PC-3 (cell line): ENCODE data around the gene CENPC. TPM values are rescaled to one million over a fixed set of nuclear protein-coding genes. Genes with fewer than 3 reads are reported as not detected.

Experiments used
- ATAC-seq: fragments of 200-7000 bp; cut with Tn5 transposase; 2 replicates; pipeline ENCODE4 v1.9.1; 2020; ENCODE audit warnings: mild to moderate bottlenecking, moderate library complexity
- BruUV-seq: library from RNA; stranded (reverse); fragments of 400-500 nt; replicated peaks from 2 replicates; lab custom pipeline; 2021; lab: Mats Ljungman, UMichigan
- CTCF ChIA-PET: fragments of 300-600 bp; sonication (Branson Sonifier 250); formaldehyde crosslinking; loops from one replicate; lab custom pipeline; 2022; ENCODE audit warnings: antibody characterized with exemption; lab: Charles Lee
- POLR2A ChIA-PET: fragments of 300-600 bp; sonication (Branson Sonifier 250); formaldehyde crosslinking; loops from one replicate; lab custom pipeline; 2022; ENCODE audit warnings: antibody characterized with exemption; ENCODE audit not compliant: unreplicated experiment; lab: Charles Lee
- DNase-seq: peaks from one replicate; pipeline ENCODE4 v3.0.0-alpha.2; 2015
- H2AFZ ChIP-seq: fragments of 300-600 bp; sonication (generic); 2 replicates; pipeline ENCODE4 v1.6.0; 2016; ENCODE audit warnings: antibody characterized with exemption, low read length
- H3F3A ChIP-seq: fragments of 300-600 bp; sonication (generic); one replicate; pipeline ENCODE4 v1.6.0; 2017; ENCODE audit warnings: antibody characterized with exemption, low read length, control low read depth, mild to moderate bottlenecking; ENCODE audit not compliant: unreplicated experiment
- H3K27ac ChIP-seq: fragments of 300-600 bp; sonication (generic); 2 replicates; pipeline ENCODE4 v1.5.1; 2016; ENCODE audit warnings: mild to moderate bottlenecking, low read length
- H3K27me3 ChIP-seq: fragments of 300-600 bp; sonication (generic); 2 replicates; pipeline ENCODE4 v1.6.1; 2016; ENCODE audit warnings: low read length, mixed read lengths
- H3K36me3 ChIP-seq: fragments of 300-600 bp; sonication (generic); 2 replicates; pipeline ENCODE4 v1.6.1; 2016; ENCODE audit warnings: low read depth, mixed run types, low read length, mixed read lengths
- H3K4me1 ChIP-seq: fragments of 300-600 bp; sonication (generic); 2 replicates; pipeline ENCODE4 v1.5.1; 2016; ENCODE audit warnings: low read length; ENCODE audit not compliant: insufficient read depth
- H3K4me2 ChIP-seq: fragments of 300-600 bp; sonication (generic); 2 replicates; pipeline ENCODE4 v1.6.0; 2016; ENCODE audit warnings: low read length
- H3K4me3 ChIP-seq: fragments of 300-600 bp; sonication (generic); 2 replicates; pipeline ENCODE4 v1.5.1; 2016; ENCODE audit warnings: mild to moderate bottlenecking, low read length, mixed read lengths
- H3K79me2 ChIP-seq: fragments of 300-600 bp; sonication (generic); 2 replicates; pipeline ENCODE4 v1.6.1; 2017; ENCODE audit warnings: low read length, mixed read lengths
- H3K9ac ChIP-seq: fragments of 300-600 bp; sonication (generic); 2 replicates; pipeline ENCODE4 v1.6.0; 2016; ENCODE audit warnings: mild to moderate bottlenecking, low read length
- H3K9me2 ChIP-seq: fragments of 300-600 bp; sonication (generic); replicated peaks from 2 replicates; pipeline ENCODE4 v1.6.1; 2016; ENCODE audit warnings: mixed run types, low read length, mixed read lengths
- H3K9me3 ChIP-seq: fragments of 300-600 bp; sonication (generic); 2 replicates; pipeline ENCODE4 v1.6.1; 2016; ENCODE audit warnings: low read length, mixed read lengths
- H4K20me1 ChIP-seq: fragments of 300-600 bp; sonication (generic); 2 replicates; pipeline ENCODE4 v1.6.1; 2016; ENCODE audit warnings: low read length, mixed read lengths
- CTCF ChIP-seq: fragments of 300-600 bp; sonication (generic); conservative IDR thresholded peaks from 2 replicates; pipeline ENCODE4 v1.5.1; 2017; ENCODE audit warnings: antibody characterized with exemption, low read depth, mild to moderate bottlenecking, low read length
- EZH2 ChIP-seq: fragments of 300-600 bp; sonication (generic); IDR thresholded peaks from one replicate; pipeline ENCODE4 v1.6.1; 2017; ENCODE audit warnings: antibody characterized with exemption, mild to moderate bottlenecking, low read length; ENCODE audit not compliant: unreplicated experiment
- EZH2phosphoT487 ChIP-seq: fragments of 300-600 bp; sonication (generic); IDR thresholded peaks from 2 replicates; pipeline ENCODE4 v1.6.1; 2018; ENCODE audit warnings: mild to moderate bottlenecking, antibody characterized with exemption, low read length, borderline replicate concordance
- intact Hi-C: fragments of 100-400 bp; cut with micrococcal nuclease; formaldehyde crosslinking; loops from 2 replicates; pipeline ENCODE4 v1.9.0; 2023
- total RNA-seq: library from RNA; depleted of rRNA; stranded (reverse); fragments of >200 nt; gene quantifications from 2 replicates; pipeline ENCODE4 v1.2.3, GENCODE V29; 2014

The CENPC gene
- total RNA-seq, 1 experiment from 2014 or later, result 10.6 TPM

DNA sequence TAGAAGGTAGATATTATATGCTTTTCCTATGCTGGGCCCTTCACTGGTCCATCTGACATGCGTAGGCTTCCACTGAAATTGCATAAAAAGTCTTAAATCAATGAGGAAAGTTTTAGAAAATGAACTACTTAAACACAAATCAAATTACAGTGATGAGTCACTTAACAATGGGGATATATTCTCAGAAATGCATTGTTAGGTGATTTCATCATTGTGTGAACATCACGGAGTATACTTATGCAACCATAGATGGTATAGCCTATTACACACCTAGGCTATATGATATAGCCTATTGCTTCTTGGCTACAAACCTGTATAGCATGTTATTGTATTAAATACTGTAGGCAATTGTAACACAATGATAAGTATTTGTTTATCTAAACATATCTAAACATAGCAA is 23.5 kb upstream of the CENPC start:
- Histone ChIP-seq H3F3A (no peaks in the 10 kb centered on the region), H3K9me2 (no peaks in the 10 kb centered on the region), H2AFZ (no peak overlapping the region), H3K27me3 (no peaks in the 10 kb centered on the region), H3K4me3 (no peak overlapping the region), H3K4me1 (no peaks in the 10 kb centered on the region), H3K27ac (no peak overlapping the region), H3K9me3 (no peaks in the 10 kb centered on the region), H3K79me2 (no peaks in the 10 kb centered on the region), H3K36me3 (no peaks in the 10 kb centered on the region), H3K4me2 (no peak overlapping the region), H3K9ac (no peak overlapping the region), H4K20me1 (no peaks in the 10 kb centered on the region)
- ATAC-seq (peak; percentile 79), DNase-seq (peak; percentile 54)
- no peak for TF ChIP-seq CTCF
- TF ChIP-seq EZH2, result no peak
- TF ChIP-seq EZH2phosphoT487, result no peak
- ChIA-PET CTCF (no interaction called here), POLR2A (no interaction called here)
- intact Hi-C loops, result no loop called here
- BruUV-seq, result no TSS peak

DNA sequence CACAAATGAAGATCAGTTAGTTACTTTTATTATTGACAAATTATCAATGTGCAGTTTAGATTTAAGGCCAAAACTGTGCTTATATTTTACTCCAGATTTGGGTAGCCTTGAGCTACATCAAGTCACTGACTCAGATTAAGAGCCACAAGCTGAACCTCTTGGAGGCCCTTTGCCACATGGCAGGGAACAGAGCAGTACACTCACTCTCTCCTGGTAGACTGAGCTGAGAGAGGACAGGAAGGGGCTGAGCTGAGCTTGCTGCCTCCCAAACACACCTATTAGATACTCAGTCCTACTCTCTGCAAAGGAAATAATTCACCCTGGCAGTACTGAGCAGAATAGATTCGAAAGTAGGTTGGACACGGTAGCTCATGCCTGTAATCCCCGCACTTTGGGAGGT is 21.0 kb upstream of the CENPC start:
- BruUV-seq, result no TSS peak
- POLR2A ChIA-PET, result no interaction called here
- intact Hi-C loops, result no loop called here

DNA sequence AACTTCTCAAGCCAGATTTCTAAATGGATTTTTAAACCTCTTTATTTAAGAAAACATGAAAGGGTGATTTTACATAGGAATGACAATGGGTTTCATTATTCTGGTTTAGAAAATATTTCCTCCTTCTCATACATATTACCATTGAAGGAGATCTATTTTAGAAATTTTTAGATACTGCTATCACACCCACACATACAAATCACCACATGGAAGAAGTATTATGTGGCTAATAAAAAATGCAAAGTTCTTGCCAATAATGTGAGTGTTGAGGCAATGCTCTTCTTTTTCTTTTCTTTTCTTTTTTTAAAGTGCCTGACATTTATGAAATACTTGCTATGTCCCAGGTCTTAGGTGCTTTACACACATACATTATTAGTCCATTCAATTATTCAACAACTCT is 20.0 kb upstream of the CENPC start:
- no peak for ATAC-seq
- no peaks in the 10 kb centered on the region for H3K4me1 ChIP-seq
- POLR2A ChIA-PET, result no interaction called here

More for the DNA sequence above, 21.0 kb upstream of the CENPC start:
- DNase-seq (no peak), ATAC-seq (no peak)
- no peak for TF ChIP-seq CTCF
- H3K27ac ChIP-seq, result no peak overlapping the region
- no peaks in the 10 kb centered on the region for H4K20me1 ChIP-seq
- no peaks in the 10 kb centered on the region for H3K9me3 ChIP-seq
- no peaks in the 10 kb centered on the region for H3K27me3 ChIP-seq
- no peak overlapping the region for H3K9ac ChIP-seq
- no peaks in the 10 kb centered on the region for H3K9me2 ChIP-seq
- H3K36me3 ChIP-seq, result no peaks in the 10 kb centered on the region
- CTCF ChIA-PET, result no interaction called here
- no peaks in the 10 kb centered on the region for H3K79me2 ChIP-seq
- no peak overlapping the region for H3K4me2 ChIP-seq
- H3F3A ChIP-seq, result no peaks in the 10 kb centered on the region
- no peak overlapping the region for H2AFZ ChIP-seq
- H3K4me1 ChIP-seq, result no peaks in the 10 kb centered on the region
- H3K4me3 ChIP-seq, result no peak overlapping the region

More for the DNA sequence above, 20.0 kb upstream of the CENPC start:
- no peaks in the 10 kb centered on the region for H3K9me3 ChIP-seq
- no peaks in the 10 kb centered on the region for H3K9me2 ChIP-seq
- BruUV-seq, result no TSS peak
- no peak overlapping the region for H3K27ac ChIP-seq
- CTCF ChIA-PET, result interaction anchor here (0.6 kb wide), 1 partner anchor 160 kb away, joined by 3 read pairs; no protein-coding TSS in a partner anchor
- H3F3A ChIP-seq, result no peaks in the 10 kb centered on the region
- no peaks in the 10 kb centered on the region for H3K27me3 ChIP-seq
- no peak for DNase-seq
- no peak overlapping the region for H3K4me2 ChIP-seq
- H3K36me3 ChIP-seq, result no peaks in the 10 kb centered on the region
- no peak overlapping the region for H3K9ac ChIP-seq
- H3K79me2 ChIP-seq, result no peaks in the 10 kb centered on the region
- intact Hi-C loops, result no loop called here
- no peak for TF ChIP-seq CTCF
- TF ChIP-seq EZH2phosphoT487, result no peak
- no peak for TF ChIP-seq EZH2
- no peak overlapping the region for H2AFZ ChIP-seq
- no peaks in the 10 kb centered on the region for H4K20me1 ChIP-seq
- no peak overlapping the region for H3K4me3 ChIP-seq
